Measurements from ENCODE around the gene ANTXR1.
A peak's percentile ranks its signal among the peaks of the same experiment; 100 is the strongest.

The ANTXR1 gene

DNA sequence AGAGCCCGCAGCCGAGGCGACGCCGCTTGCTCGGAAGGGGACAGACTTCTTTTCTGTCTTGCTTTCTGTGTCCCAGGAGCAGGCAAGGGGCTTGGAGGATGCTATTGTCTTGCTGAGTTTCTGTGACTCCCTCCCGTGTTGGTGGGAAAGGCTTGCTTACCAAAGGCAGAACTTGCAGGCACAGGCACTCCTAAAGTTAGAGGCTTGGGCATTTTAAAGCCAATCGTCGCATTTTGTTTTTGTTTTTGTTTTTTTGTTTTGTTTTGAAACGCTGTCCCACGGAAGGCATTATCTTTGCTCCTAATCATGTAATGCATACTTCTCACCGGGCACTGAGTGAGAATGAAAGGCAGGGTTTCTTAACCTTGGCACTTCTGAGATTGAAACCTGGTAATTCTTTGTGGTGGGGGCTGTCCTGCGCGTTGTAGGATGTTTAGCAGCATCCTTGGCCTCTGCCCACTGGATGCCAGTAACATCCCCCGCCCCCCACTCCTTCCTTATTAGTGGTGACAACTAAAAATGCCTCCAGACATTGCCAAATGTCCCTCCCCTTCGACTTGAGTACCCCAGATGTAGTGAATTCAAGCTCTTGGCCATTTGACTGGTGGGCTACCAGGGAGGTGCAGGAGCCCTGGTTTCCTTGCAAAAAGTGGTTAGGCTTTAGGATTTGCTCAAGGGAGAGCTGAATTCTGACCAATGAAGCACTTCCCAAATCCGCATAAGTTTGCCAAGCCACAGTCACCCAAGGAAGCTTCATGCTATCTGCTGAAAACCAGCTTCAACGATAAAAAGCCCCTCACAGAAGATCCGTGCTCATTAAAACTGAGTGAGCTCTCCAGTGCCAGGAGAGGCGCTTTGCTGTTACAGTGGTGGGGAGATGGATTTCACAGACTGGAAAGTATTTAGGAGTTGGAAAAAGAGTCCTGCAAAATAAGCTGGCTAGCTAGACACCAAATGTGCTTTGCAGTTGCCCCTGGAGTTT is 1.2 kb downstream of the ANTXR1 start:
- Histone ChIP-seq H3K9me3 (ENCODE audit: severe bottlenecking) (no peaks in the 10 kb centered on the region), H3K4me3 (ENCODE audit: low read depth, low read length) (peak overlapping the region; percentile 86), H3K27me3 (ENCODE audit: insufficient read depth, low read depth, severe bottlenecking) (peaks cover 32% of the 10 kb centered on the region), H3K36me3 (no peaks in the 10 kb centered on the region; the same call in 1 of the 2 replicates), H3K27ac (no peak overlapping the region)
- no peak for DNase-seq
- TF ChIP-seq, protein P1, sequence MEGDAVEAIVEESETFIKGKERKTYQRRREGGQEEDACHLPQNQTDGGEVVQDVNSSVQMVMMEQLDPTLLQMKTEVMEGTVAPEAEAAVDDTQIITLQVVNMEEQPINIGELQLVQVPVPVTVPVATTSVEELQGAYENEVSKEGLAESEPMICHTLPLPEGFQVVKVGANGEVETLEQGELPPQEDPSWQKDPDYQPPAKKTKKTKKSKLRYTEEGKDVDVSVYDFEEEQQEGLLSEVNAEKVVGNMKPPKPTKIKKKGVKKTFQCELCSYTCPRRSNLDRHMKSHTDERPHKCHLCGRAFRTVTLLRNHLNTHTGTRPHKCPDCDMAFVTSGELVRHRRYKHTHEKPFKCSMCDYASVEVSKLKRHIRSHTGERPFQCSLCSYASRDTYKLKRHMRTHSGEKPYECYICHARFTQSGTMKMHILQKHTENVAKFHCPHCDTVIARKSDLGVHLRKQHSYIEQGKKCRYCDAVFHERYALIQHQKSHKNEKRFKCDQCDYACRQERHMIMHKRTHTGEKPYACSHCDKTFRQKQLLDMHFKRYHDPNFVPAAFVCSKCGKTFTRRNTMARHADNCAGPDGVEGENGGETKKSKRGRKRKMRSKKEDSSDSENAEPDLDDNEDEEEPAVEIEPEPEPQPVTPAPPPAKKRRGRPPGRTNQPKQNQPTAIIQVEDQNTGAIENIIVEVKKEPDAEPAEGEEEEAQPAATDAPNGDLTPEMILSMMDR (IDR thresholded peaks at IDR 0.05; ENCODE audit: low read depth, low read length), result no peak

DNA sequence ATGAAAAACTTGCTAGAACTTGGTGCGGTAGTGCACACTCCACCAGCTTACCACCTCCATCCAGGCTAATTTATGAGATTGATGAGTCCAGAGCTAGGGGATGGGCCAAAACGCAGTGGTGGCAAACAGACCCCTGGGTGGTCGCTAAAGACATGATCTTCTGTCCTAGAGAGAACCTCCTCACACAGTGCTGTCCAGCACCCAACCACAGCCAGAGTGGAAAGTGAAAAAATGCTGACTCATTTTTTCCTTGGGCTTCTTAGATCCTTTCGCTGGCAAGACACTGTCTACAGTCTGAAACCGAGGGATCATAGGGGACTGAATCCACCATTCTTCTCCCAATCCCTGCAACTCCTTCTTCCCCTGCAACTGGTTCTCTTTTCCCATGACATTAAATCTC is 4.1 kb downstream of the ANTXR1 start:
- Histone ChIP-seq H3K36me3 (no peaks in the 10 kb centered on the region; the same call in 1 of the 2 replicates), H3K27ac (no peak overlapping the region), H3K4me3 (ENCODE audit: low read depth, low read length) (no peak overlapping the region), H3K27me3 (ENCODE audit: insufficient read depth, low read depth, severe bottlenecking) (peaks cover 7% of the 10 kb centered on the region), H3K9me3 (ENCODE audit: severe bottlenecking) (no peaks in the 10 kb centered on the region)
- no peak for DNase-seq
- TF ChIP-seq, protein P1 (IDR thresholded peaks at IDR 0.05; ENCODE audit: low read depth, low read length), result no peak

GRCh38 chr2:69017835-69018234 is 4.9 kb downstream of the ANTXR1 start:
- Histone ChIP-seq H3K27me3 (ENCODE audit: insufficient read depth, low read depth, severe bottlenecking) (no peaks in the 10 kb centered on the region), H3K9me3 (ENCODE audit: severe bottlenecking) (no peaks in the 10 kb centered on the region), H3K36me3 (no peaks in the 10 kb centered on the region; the same call in 1 of the 2 replicates), H3K27ac (no peak overlapping the region), H3K4me3 (ENCODE audit: low read depth, low read length) (no peak overlapping the region)
- TF ChIP-seq, protein P1 (IDR thresholded peaks at IDR 0.05; ENCODE audit: low read depth, low read length), result no peak
- DNase-seq, result no peak

- Histone ChIP-seq H3K27ac (no peak overlapping the region), H3K4me3 (ENCODE audit: low read depth, low read length) (no peak overlapping the region), H3K9me3 (ENCODE audit: severe bottlenecking) (no peaks in the 10 kb centered on the region), H3K27me3 (ENCODE audit: insufficient read depth, low read depth, severe bottlenecking) (no peaks in the 10 kb centered on the region), H3K36me3 (no peaks in the 10 kb centered on the region; the same call in 1 of the 2 replicates)
- TF ChIP-seq, protein P1 (IDR thresholded peaks at IDR 0.05; ENCODE audit: low read depth, low read length), result no peak
- no peak for DNase-seq
These were observed 5.7 kb downstream of the ANTXR1 start for GRCh38 chr2:69018678-69019095.

GRCh38 chr2:69020496-69021426 is 7.8 kb downstream of the ANTXR1 start:
- DNase-seq, result no peak
- TF ChIP-seq, protein P1 (IDR thresholded peaks at IDR 0.05; ENCODE audit: low read depth, low read length), result no peak
- Histone ChIP-seq H3K27ac (no peak overlapping the region), H3K4me3 (ENCODE audit: low read depth, low read length) (no peak overlapping the region), H3K9me3 (ENCODE audit: severe bottlenecking) (no peaks in the 10 kb centered on the region), H3K36me3 (no peaks in the 10 kb centered on the region; the same call in 1 of the 2 replicates), H3K27me3 (ENCODE audit: insufficient read depth, low read depth, severe bottlenecking) (no peaks in the 10 kb centered on the region)
